AG09319 (cell line): ENCODE data around the gene PRSS23.

ENCODE experiments used
- DNase-seq: peaks from one replicate; pipeline ENCODE4 v3.0.0-alpha.2; 2010; ENCODE audit warnings: low read depth; ENCODE audit errors: extremely low read depth
- TF ChIP-seq, protein P1 (sequence below): IDR thresholded peaks from 2 replicates; pipeline ENCODE4 v1.5.1; 2011; ENCODE audit warnings: low read depth, mild to moderate bottlenecking, inconsistent platforms, low read length, moderate library complexity

Gene PRSS23

DNA sequence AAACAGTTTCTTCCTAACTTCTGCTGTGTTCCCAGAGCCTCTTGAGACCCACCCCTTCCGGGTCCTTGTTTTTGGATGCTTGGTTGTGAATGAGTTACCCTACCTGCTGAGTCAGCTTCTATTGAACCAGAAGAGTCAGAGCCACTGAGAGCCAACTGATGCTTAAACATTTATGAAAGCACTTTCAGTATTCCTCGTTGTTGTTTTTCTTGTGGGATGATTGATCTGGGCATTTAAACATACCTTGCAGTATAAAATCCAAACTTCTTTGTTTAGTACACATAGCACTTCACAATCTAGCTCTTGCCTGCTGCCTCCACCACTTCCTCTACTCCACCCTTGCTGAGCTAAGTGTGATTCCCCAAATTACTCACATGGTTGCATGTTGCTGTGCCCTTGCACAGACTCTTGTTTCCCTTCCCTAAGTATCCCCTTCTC is 5.5 kb downstream of the PRSS23 start:
- TF ChIP-seq, protein P1, sequence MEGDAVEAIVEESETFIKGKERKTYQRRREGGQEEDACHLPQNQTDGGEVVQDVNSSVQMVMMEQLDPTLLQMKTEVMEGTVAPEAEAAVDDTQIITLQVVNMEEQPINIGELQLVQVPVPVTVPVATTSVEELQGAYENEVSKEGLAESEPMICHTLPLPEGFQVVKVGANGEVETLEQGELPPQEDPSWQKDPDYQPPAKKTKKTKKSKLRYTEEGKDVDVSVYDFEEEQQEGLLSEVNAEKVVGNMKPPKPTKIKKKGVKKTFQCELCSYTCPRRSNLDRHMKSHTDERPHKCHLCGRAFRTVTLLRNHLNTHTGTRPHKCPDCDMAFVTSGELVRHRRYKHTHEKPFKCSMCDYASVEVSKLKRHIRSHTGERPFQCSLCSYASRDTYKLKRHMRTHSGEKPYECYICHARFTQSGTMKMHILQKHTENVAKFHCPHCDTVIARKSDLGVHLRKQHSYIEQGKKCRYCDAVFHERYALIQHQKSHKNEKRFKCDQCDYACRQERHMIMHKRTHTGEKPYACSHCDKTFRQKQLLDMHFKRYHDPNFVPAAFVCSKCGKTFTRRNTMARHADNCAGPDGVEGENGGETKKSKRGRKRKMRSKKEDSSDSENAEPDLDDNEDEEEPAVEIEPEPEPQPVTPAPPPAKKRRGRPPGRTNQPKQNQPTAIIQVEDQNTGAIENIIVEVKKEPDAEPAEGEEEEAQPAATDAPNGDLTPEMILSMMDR: no peak
- no peak for DNase-seq

DNA sequence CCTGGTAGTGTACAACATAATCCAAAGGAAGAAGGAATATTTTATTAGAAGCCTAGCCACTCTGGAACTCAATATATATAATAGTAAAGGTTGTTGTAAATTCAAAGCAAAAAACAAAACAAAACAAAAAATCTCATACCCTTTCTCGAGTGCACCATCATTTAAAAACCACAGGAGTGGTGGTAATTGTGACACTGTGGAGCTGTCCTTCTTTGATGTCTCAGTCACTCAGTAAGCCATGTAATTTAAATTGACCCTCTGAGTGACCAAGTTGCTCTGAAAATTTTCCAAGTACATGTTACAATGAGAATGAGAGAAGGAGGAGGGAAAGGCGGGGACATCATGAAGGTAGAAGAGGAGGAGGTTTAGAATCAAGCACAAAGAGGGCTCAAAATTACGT is 6.6 kb downstream of the PRSS23 start:
- DNase-seq: no peak
- TF ChIP-seq, protein P1: no peak

DNA sequence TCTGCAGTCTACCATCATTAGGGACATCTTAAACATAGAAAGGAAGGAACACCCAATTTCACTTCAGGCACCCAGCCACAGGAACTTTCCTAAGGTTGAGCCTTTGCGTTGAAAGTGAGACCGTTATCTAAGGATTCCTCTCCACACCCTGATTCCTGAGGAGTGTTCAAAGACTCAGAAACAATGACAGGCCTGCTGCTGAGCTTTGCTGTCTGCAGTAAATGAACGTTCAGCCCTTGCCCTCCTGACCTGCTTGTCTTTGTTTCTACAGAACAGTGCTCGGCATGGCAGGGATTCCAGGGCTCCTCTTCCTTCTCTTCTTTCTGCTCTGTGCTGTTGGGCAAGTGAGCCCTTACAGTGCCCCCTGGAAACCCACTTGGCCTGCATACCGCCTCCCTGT is 7.0 kb downstream of the PRSS23 start:
- TF ChIP-seq, protein P1: no peak
- no peak for DNase-seq

DNA sequence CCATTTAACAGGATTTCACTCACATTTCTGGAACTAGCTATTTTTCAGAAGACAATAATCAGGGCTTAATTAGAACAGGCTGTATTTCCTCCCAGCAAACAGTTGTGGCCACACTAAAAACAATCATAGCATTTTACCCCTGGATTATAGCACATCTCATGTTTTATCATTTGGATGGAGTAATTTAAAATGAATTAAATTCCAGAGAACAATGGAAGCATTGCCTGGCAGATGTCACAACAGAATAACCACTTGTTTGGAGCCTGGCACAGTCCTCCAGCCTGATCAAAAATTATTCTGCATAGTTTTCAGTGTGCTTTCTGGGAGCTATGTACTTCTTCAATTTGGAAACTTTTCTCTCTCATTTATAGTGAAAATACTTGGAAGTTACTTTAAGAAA is 9.2 kb downstream of the PRSS23 start:
- TF ChIP-seq, protein P1: no peak
- peak; percentile 19 for DNase-seq

DNA sequence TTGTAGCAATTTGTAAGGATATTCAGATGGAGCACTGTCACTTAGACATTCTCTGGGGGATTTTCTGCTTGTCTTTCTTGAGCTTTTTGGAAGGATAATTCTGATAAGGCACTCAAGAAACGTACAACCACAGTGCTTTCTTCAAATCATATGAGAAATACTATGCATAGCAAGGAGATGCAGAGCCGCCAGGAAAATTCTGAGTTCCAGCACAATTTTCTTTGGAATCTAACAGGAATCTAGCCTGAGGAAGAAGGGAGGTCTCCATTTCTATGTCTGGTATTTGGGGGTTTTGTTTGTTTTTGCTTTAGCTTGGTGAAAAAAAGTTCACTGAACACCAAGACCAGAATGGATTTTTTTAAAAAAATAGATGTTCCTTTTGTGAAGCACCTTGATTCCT is 9.9 kb downstream of the PRSS23 start:
- TF ChIP-seq, protein P1: no peak
- no peak for DNase-seq

DNA sequence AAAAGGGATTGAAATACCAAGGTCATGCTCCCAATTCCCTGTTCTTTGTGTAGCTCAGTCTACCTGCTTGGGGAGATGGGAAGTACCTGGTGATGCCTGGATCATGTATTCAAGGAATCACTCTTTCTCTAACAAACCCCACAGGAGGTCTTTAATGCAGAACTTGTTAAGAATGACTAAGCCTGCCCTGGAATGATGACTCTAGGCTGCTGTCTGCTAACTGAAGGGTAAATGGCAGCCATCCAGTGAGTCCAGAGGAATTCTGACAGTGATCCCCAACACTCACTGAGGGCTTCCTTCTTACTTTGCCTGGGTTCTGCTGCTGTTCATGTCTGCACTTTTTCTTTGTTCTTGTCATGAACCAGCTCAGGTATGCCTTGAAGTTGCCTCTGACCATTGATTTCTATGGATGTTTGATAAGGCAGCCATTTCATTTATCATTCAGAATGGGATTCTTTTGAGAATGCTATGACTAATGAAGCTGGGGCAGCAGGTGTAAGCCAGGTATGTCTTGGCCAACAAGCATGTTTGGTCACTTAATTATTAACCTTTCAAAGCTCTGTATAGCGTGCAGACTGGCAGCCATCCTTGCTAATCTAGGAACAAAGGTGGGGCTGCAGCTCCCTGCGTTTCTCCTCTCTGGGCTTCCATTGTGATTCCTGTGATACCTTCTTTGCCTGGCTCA is 11.4 kb downstream of the PRSS23 start:
- TF ChIP-seq, protein P1: no peak
- no peak for DNase-seq

DNA sequence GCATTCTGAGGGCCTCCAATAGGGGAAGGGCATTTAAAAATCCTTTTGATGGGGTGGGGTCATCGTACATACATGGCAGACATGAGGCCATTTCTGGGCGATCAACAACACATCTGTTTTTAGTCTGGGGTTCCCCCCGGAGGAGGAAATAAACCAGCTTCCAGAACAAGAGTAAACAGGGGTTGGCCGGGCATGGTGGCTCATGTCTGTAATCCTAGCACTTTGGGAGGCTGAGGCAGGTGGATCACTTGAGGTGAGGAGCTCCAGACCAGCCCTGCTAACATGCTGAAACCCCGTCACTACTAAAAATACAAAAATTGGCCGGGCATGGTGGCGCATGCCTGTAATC is 12.0 kb downstream of the PRSS23 start:
- TF ChIP-seq, protein P1: no peak

More for the DNA sequence above, 12.0 kb downstream of the PRSS23 start:
- DNase-seq: no peak
